Cardiac fibroblast (primary cell): ENCODE measurements around the gene CLSTN2.

Source experiments
- DNase-seq, 2 donors: peaks; one replicate each; pipeline versions ENCODE4 v3.0.0 to v3.0.0-alpha.2; 2010; ENCODE audit warnings: low read depth in 2 of 2
- H3K4me3 ChIP-seq, 2 donors: replicated peaks in 1 of 2; 1 replicate in 1 of 2; 2 replicates in 1 of 2; pipeline ENCODE4 v1.5.1; 2011; ENCODE audit warnings: low read depth in 2 of 2, low read length in 2 of 2, mild to moderate bottlenecking in 2 of 2, moderate library complexity in 1 of 2
- CTCF ChIP-seq: IDR thresholded peaks from one replicate; pipeline ENCODE4 v1.5.1; 2011; ENCODE audit warnings: low read depth, mild to moderate bottlenecking, low read length, inconsistent platforms

The CLSTN2 gene

GRCh38 chr3:140053794-140054193 is 118.8 kb downstream of the CLSTN2 start:
- DNase-seq = no peak
- no peak overlapping the region for H3K4me3 ChIP-seq
- no peak for TF ChIP-seq CTCF

- no peak for TF ChIP-seq CTCF
- no peak overlapping the region for H3K4me3 ChIP-seq
- no peak for DNase-seq
Observed at GRCh38 chr3:140055092-140055791, 120.3 kb downstream of the CLSTN2 start.

- no peak for DNase-seq
- no peak for TF ChIP-seq CTCF
Observed at GRCh38 chr3:140056047-140056446, 121.1 kb downstream of the CLSTN2 start.

GRCh38 chr3:140061211-140061610 is 126.2 kb downstream of the CLSTN2 start:
- DNase-seq = no peak
- H3K4me3 ChIP-seq = no peak overlapping the region
- no peak for TF ChIP-seq CTCF

More at GRCh38 chr3:140056047-140056446, 121.1 kb downstream of the CLSTN2 start:
- no peak overlapping the region for H3K4me3 ChIP-seq

- TF ChIP-seq CTCF = no peak
- no peak for DNase-seq
- H3K4me3 ChIP-seq = no peak overlapping the region
Observed at GRCh38 chr3:140062461-140062860, 127.5 kb downstream of the CLSTN2 start.

- no peak overlapping the region for H3K4me3 ChIP-seq
- DNase-seq = no peak
- no peak for TF ChIP-seq CTCF
Observed at GRCh38 chr3:140067487-140067886, 132.5 kb downstream of the CLSTN2 start.

GRCh38 chr3:140068494-140069017 is 133.6 kb downstream of the CLSTN2 start:
- H3K4me3 ChIP-seq = no peak overlapping the region
- no peak for TF ChIP-seq CTCF
- no peak for DNase-seq
